Measurements from ENCODE around the gene PRKAR1A.
"Not testable (repeated sequence)": the region's sequence is repeated elsewhere in the genome, so short reads cannot be mapped to it uniquely, and the experiment has no call there.

The PRKAR1A gene

DNA sequence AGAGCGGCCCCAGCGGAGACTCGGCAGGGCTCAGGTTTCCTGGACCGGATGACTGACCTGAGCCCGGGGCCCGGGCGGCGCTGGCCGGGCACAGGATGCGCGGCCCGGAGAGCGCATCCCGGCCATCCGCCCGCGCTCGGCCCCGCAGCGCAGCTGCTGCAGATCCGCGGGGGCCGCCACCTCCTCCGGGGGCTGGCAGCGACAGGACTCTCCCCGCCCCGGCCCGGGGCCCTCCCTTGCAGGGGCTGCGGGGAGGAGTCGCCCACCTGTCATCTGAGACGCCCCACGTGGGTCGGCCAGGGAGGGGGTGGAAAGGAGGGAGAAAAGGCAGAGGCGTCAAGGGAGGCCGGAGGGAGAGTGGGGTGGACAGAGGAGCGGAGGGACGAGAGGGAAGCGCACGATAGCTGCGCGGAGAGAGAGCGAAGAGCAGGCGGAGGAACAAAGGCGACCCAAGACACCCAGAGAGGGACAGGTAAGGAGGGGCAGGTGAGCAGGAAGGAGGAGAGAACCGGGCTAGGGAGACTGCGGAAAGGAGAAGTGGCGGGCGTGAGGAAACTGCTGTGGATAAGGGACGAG lies 471 bp upstream of the PRKAR1A start:
- peak; percentile 80 for DNase-seq

DNA sequence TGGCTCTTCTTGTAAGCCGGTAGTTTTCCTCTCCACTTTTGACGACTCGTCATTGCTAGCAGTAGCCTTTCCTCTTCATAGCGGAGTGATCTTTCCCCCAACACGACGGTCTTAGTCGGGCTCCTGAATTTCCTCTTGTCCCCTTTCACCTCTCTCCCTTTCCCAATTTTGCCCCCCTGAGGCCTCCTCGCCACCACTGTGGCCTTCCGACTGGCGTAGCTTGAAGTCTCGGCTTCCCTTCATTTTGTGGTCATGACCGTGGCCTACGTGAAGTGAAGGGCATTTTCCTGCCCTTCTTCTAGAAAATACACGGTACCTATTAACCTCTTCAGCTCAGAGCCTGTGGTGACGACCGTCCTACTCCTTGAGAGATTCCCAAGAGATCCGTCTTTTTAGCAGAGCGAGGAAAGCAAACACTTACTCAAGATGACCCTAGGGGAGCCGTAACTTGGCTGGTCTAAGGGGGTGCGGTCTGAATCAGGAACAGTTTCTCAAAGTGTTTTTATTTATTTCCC lies 787 bp downstream of the PRKAR1A start:
- DNase-seq: no peak

DNA sequence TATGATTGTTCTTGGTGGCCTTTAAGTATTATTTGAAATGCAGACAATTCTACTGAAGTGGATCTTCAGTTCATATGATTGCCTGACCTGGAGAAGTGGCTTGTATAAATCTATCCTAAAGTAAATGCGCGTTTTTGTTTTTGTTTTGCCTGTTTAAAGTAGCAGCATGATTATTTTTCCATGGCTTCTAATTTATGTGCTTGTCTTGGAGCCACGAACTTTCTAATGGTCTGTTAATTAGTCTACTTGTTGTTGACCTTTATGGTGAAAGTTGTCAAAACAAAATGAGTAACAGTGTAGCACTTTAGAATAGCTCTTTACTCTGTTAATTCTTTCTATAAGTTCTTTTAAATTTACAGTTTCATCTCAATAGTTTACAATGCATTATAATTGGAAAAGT lies 1.7 kb downstream of the PRKAR1A start:
- DNase-seq: no peak

DNA sequence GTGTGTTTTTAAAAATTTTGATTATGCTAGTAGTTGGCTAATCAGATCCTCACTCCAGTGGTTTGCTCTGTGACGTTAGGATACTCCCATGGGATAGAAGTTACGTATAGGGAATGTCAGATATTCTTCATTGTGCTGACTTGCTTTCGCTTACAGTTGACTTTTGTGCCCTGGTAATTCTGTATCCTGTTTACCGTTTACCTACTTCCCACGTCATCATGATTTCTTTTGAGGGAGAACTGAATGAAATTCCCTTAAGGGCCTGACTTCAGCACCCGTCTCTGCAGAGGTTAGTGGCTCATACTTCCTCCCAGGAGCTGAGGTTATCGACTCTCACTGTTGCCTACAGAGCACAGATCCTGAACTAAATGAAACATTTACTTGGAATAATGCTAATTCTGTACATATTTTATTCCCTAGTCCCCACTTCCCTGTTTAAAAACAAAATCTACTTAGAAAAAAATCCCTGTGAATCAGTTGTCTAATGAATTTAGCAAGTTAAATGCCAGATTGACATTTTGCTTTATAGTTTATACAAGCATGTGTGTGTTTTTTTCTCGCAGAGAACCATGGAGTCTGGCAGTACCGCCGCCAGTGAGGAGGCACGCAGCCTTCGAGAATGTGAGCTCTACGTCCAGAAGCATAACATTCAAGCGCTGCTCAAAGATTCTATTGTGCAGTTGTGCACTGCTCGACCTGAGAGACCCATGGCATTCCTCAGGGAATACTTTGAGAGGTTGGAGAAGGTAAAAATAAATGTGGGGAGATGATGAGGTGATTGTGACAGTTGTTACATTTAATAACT lies 2.8 kb downstream of the PRKAR1A start:
- DNase-seq: no peak

DNA sequence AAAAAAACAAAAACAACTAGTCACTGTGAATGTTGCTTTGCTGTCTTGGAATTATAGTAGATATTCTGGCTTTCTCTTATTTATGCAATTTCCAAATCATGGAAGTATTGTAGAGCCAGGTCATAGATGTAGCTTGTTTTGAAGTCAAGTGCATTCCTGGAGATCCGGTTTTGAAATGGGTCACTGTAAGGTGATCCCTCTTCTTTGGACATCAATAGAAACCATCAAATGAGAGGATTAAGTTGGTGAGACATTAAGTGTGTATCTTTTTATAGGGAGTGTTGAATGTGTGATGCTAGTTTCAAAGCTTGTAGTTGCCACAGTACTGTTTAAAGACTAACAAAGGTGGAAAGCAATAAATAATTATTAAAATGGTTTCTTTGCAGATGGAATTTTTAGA lies 4.5 kb downstream of the PRKAR1A start:
- DNase-seq: no peak

DNA sequence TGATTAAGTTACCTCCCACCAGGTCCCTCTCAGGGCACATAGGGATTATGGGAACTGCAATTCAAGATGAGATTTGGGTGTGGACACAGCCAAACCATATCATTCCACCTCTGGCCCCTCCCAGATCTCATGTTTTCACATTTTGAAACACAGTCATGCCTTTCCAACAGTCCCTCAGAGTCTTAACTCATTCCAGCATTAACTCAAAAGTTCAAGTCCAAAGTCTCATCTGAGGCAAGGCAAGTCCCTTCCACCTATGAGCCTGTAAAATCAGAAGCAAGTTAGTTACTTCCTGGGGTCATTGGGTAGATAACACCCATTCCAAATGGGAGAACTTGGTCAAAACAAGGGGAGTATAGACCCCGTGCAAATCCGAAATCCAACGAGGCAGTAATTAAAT lies 5.4 kb downstream of the PRKAR1A start:
- DNase-seq: not testable (repeated sequence)

DNA sequence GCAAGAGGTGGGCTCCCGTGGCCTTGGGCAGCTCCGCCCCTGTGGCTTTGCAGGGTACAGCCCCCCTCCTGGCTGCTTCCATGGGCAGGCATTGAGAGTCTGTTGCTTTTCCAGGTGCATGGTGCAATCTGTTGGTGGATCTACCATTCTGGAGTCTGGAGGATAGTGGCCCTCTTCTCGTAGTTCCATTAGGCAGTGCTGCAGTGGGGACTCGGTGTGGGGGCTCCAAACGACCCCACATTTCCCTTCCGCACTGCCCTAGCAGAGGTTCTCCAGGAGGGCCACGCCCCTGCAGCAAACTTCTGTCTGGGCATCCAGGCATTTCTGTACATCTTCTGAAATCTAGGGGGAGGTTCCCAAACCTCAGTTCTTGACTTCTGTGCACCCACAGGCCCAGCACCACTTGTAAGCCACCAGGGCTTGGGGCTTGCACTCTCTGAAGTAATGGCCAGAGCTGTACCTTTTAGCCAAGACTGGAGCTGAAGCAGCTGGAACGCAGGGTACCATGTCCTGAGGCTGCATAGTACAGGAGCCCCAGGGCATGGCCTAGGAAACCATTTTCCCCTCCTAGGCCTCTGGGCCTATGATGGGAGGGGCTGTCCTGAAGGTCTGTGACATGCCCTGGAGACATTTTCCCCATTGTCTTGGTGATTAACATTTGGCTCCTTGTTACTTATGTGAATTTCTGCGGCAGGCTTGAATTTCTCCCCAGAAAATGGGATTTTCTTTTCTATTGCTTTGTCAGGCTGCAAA lies 6.0 kb downstream of the PRKAR1A start:
- DNase-seq: no peak

DNA sequence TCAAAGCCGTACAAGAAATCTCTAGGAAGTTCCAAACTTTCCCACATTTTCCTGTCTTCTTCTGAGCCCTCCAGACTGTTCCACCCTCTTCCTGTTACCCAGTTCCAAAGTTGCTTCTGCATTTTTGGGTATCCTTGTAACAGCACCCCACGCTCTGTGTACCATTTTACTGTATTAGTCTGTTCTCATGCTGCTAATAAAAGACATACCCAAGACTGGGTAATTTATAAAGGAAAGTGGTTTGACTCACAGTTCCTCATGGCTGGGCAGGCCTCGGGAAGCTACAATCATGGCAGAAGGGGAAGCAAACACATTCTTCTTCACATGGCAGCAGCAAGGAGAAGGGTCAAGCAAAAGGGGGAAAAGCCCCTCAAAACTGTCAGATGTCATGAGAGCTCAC lies 6.8 kb downstream of the PRKAR1A start:
- DNase-seq: not testable (repeated sequence)

DNA sequence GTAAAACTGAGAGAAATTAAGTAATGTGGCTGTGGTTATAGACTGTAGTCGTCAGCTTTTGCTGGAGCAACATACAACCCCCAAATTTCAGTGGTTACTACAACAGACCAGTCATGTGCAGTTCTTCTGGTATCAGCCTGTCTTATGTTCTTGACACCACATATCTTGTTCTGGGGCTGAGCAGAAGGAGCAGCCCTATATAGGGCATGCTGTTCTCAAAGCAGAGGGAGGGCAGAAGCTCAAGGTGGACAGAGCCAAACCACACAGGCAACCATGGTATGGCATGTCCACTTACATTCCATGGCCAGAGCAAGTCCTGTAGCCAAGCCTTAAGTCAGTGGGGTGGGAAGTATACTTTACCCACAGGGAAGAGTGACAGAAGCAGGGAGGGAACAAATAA lies 7.7 kb downstream of the PRKAR1A start:
- no peak for DNase-seq

DNA sequence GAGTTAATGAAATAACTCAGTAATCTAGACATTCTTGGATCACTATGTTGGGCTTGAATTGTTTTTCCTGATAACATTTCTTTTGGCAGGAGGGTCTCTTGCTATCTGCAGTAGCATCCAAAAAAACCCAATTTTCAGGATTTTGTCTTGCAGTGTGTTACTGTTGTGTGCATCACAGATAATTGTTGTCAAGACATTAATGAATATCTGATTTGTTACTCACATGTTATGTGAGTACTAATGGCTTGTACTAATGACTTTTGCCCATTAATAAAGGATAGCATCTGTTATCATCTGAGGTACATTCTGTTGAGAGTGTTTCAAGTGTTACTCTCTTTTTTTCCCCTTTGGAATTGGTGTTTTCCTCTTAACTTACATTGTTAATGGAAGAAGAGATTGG lies 10.0 kb downstream of the PRKAR1A start:
- DNase-seq: no peak

DNA sequence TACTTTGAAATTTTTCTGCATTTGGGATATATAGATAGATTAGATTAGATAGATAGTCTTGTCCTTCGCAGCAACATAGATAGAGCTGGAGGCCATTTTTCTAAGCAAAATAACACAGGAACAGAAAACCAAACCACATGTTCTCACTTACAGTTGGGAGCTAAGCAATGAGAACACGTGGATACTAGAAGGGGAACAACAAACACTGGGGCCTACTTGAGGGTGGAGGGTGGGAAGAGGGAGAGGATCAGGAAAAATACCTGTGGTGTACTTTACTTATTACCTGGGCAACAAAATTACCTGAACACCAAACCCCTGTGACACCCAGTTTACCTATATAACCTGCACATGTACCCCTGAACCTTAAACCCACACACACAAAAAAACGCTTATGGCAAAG lies 14.3 kb downstream of the PRKAR1A start:
- DNase-seq: no peak

DNA sequence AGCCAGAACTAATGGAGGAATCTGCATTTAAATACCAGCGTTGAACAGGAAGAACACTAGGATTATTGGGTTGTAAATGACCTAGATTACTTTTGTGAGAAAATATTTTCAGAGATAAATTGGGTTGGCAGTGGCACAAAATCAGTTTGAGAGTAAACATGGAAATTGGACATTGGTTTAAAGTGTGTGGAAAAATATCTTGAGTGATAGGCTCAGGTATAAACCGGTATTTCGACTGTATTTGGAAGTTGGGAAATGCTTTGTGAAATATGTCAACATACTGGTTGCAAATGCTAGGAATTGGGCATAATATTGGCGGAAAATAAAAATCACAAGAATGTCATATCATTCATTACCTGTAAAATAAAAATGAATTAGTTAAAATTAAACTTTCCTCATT lies 15.1 kb downstream of the PRKAR1A start:
- DNase-seq: no peak

DNA sequence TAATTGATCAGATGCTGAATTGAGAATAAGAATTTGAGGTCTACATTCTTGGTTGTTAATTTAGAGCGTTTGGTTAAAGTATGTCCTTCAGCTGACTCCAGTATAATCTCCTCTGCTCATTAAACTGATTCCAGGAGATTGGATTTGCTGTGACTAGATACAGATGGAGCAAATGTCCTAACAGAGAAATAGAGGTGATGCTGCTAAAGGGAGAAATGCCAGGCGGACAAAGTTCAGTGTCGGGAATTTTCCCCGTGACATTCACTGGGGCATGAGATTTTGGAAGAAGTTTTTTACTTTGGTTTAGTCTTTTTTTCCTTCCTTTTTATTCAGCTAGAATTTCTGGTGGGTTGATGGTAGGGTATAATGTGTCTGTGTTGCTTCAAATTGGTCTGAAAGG lies 19.0 kb downstream of the PRKAR1A start:
- no peak for DNase-seq

DNA sequence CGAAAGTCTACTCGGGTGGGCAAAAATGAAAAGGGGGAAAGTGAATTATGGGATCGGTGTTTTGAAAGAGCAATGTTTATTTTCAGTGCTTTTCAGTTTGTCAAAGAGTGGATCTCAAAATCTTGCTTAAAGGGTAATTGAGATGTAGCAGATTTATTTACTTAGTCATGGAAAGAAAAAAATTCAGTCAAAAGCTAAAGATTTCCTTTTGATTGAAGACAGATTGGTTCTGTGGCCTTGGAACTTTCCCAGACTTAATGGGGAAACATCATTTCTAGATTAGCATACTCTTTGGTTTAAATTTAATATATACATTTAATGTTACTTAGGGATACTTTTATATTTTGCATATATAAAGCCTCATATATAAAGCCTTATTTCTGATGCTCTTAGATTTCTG lies 20.6 kb downstream of the PRKAR1A start:
- no peak for DNase-seq

DNA sequence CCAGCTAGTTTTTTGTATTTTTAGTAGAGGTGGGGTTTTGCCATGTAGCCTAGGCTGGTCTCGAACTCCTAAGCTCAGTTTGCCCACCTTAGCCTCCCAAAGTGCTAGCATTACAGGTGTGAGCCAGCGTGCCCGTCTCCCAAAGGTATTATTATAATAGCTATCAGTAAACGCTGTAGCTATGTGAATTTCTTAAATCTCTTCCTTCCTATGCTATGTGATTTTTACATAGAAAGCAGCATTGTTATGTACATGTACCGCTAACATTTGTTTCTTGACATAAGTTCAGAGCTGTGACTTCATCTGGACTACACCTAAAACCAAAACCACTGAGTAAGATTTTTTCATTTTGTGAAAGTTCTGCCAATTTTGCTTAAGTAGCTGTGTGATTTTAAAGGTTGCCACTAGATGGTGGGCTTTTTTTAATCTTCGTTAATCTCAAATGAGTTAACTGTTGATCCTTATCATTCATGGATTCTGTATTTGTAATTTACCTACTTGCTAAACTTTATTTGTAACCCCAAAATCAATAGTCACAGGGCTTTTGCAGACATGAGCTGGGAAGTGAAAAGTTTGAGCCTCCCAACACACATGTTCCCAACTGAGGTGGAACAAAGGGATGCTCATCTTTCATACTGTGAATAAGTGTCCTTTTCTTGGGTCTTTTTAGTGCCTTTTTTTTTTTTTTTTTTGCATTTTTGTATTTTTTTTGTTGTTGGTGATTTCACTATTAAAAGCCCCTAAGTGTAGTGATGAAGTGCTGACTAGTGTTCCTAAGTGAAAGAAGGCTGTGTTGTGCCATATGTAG lies 21.9 kb downstream of the PRKAR1A start:
- no peak for DNase-seq

DNA sequence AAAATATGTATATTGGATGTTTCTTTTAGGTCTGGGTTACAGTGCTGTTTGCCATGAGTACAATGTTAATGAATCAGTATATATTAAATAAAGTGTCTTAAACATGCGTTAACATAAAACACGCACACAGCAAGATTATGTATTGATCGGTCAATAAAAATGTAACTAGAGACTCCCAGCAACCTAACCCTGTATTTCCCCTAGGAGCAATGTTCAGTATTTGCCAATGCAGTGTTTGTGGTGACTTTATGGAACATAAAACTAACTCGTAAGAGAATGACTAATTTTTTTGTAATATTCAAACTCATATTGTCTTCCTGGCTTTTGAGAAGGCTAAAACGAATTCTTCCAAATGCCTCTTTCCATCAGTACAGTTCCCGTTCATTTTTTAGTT lies 22.5 kb downstream of the PRKAR1A start:
- no peak for DNase-seq

DNA sequence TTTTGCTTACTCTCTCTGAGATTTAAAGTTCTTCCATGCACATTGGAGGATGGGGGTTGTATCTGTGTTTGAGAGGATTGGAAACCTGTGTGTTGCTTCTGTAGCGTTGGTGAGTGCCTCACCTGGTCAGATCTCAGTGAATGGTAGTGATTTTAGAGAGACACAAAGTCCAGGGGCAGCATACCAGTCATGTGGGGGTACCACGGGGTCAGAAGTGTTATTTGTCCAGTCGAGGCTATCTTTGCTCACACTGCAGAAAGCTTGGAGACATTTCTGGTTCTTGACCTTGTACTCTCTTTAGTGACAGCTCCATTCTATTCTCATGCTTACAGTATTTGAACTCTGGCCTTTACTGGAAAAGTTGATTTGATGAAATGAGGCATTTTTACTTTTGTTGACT lies 23.7 kb downstream of the PRKAR1A start:
- DNase-seq: no peak

DNA sequence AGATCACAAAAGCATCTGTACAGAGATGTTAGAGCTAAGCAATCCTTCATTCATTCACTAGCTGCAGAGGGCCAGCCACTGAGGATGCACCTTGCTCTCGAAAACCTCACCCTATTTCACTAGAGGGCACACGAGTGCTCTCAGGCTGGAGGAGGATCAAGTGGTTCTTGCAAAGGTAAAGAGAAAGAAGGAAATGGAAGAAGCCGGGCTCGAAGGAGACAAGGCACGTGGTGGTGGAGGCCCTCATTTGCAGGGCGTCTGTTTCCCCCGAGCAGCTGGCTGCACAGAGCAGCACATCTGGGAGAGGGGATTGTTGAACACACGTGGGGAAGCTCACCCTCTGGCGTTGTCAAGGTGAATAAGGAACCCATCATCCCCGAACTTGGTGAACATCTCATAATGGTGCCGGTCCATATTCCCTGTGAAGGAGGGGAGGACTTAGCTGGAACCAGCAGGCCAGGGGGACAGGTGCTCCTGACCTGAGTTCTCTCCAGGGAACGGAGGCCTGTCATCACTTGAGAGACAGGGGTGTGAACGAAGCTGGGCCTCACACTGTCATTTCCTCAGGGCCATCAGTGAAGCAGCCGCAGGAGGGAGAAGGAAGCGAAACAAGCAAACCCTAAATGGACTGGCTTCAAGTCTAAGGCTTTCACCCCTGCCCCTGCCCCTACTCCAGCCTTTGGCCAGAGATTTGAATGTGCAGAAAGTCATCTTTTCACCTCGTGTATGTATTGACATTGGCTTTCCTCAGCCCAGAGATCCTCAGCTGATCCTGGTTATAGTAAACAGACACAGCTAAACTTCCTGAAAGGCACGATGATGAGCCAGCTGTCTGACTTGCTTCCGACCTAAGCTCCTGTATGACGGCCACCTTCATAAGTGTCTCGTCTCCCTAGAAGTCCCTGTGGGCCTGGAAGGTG lies 27.6 kb downstream of the PRKAR1A start:
- DNase-seq: peak; percentile 45

DNA sequence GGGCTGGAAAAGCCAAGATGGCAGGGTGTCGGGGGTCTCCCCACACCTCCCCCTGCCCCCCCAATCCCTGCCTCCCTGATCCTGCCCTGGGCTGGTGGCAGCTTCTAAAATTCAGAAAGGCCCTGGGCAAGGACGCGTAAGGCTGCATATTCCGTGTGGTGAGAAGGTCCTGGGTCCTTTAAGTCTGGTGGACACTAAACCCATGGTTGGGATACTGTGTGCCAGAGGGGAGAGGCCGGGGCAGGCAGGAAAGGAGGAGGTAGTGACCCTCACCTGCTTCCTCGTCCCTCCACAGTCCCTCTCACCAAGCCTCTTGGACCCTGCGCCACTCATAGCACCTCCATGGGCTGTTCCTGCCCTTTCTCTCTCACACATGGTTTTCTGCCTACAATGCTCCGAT lies 28.8 kb downstream of the PRKAR1A start:
- DNase-seq: no peak

DNA sequence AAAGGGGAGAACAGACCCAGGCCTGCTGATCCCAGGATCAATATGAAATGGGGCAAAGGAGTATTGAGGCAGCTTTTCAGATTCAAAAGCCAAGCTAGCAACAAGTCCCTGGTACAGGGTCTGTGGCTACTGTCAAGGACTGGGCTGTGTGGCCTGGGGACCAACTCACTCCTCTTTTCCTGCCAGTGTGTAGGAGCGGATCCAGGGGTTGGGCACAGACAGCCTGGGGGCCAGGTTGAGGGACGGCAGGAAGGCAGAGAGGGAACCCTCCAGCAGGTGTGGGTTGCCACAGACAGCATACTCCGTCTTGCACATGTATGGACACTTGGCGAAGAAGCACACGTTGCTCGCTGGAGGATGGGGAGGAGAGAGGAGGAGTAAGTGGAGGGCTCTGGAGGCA lies 29.6 kb downstream of the PRKAR1A start:
- DNase-seq: no peak

DNA sequence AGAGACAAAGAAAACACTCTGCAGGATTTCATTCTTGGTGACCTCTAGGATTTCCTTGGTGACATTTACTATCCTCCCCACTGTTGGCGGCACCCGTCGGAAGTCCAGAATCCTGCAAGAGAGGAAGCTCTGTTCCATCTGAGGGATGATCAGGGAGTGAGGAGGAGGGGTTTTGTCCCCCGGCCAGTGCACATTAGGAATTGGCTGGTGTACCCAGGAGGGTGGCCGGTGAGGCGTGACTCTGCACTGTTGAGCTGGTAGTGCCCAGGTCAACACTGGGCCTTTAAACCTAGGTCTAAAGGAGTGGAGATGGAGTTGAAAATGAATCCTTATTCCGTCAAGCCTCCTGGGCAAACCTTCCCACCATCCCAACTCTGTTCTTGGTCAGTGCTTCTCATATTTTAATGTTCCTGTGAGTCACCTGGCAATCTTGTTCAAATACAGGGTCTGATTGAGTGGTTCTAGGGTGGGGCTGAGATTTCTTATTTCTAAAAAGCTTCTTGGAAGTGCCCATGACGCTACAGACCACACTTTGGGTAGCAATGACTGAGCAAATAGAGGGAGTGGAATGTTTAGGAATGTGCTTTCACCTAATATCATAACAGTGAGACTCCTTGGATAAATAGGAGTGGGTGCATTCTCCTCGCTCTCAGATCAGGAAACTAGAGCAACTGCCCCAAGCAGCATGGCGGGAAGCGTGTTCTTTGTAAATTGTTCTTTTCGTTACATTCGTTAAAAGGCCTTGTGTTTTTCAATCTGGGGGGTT lies 30.7 kb downstream of the PRKAR1A start:
- no peak for DNase-seq

Data from DMS153 (cell line).